H1 (cell line): ENCODE data around the gene SLC12A2. TPM values are rescaled to one million over a fixed set of nuclear protein-coding genes. Genes with fewer than 3 reads are reported as not detected.

Experiments
- CTCF ChIA-PET: fragments of 300-600 bp; sonication (Branson Sonifier 250); formaldehyde crosslinking; loops from one replicate; lab custom pipeline; 2021; ENCODE audit not compliant: partially characterized antibody; lab: Charles Lee
- POLR2A ChIA-PET: fragments of 300-600 bp; sonication (Branson Sonifier 250); formaldehyde crosslinking; loops from one replicate; lab custom pipeline; 2021; ENCODE audit warnings: inconsistent platforms; ENCODE audit not compliant: partially characterized antibody; lab: Charles Lee
- DNase-seq, 2 experiments: peaks; one replicate each; pipeline versions ENCODE4 v3.0.0 to v3.0.0-alpha.2; 2010 to 2022; ENCODE audit warnings: low spot score in 2 of 2, low read depth in 1 of 2, mixed read lengths in 1 of 2
- FAIRE-seq: peaks from 2 replicates; lab custom pipeline; 2011; peaks lifted over from hg19 to GRCh38; lab: Jason Lieb, UNC
- H2AFZ ChIP-seq: 2 replicates; pipeline ENCODE4 v1.8.1; 2012; ENCODE audit warnings: low read length, inconsistent platforms
- H2AK5ac ChIP-seq: 2 replicates; pipeline ENCODE4 v1.6.1; 2013; ENCODE audit warnings: low read depth, low read length
- H2BK120ac ChIP-seq: replicated peaks from 2 replicates; pipeline ENCODE3; 2013; ENCODE audit warnings: low read depth, low read length, inconsistent platforms
- H2BK12ac ChIP-seq: 2 replicates; pipeline ENCODE4 v1.6.1; 2013; ENCODE audit warnings: low read depth, low read length
- H2BK15ac ChIP-seq: 2 replicates; pipeline ENCODE4 v1.6.1; 2013; ENCODE audit warnings: low read length
- H2BK20ac ChIP-seq: 2 replicates; pipeline ENCODE4 v1.6.1; 2013; ENCODE audit warnings: low read length
- H2BK5ac ChIP-seq: 2 replicates; pipeline ENCODE4 v1.6.1; 2013; ENCODE audit warnings: low read depth, low read length
- H3K14ac ChIP-seq: 2 replicates; pipeline ENCODE4 v1.6.1; 2013; ENCODE audit warnings: inconsistent platforms; ENCODE audit not compliant: insufficient read length
- H3K18ac ChIP-seq: 2 replicates; pipeline ENCODE4 v1.6.1; 2013; ENCODE audit warnings: low read length; ENCODE audit errors: extremely low read depth
- H3K23ac ChIP-seq: 2 replicates; pipeline ENCODE4 v1.6.1; 2013; ENCODE audit warnings: inconsistent platforms; ENCODE audit not compliant: insufficient read length
- H3K23me2 ChIP-seq: 2 replicates; pipeline ENCODE4 v1.6.1; 2013; ENCODE audit warnings: low read depth, low read length
- H3K27ac ChIP-seq: 2 replicates; pipeline ENCODE4 v1.6.1; 2011; ENCODE audit warnings: low read depth, low read length, inconsistent platforms
- H3K27me3 ChIP-seq, 4 experiments: replicated peaks in 1 of 4; 1 replicate in 1 of 4; 2 replicates in 3 of 4; pipeline versions ENCODE4 v1.6.1 to v1.8.1; 2011 to 2013; ENCODE audit warnings: low read length in 3 of 4, mild to moderate bottlenecking in 3 of 4, inconsistent platforms in 2 of 4, mixed read lengths in 2 of 4, moderate library complexity in 1 of 4; ENCODE audit not compliant: control insufficient read depth in 3 of 4, insufficient read depth in 3 of 4; ENCODE audit errors: extremely low read depth in 1 of 4
- H3K36me3 ChIP-seq, 4 experiments: 2 replicates each; pipeline versions ENCODE4 v1.6.1 to v1.8.1; 2011 to 2013; ENCODE audit warnings: mild to moderate bottlenecking in 4 of 4, low read length in 3 of 4, moderate library complexity in 2 of 4, control low read depth in 1 of 4, inconsistent platforms in 1 of 4; ENCODE audit not compliant: insufficient read depth in 4 of 4, control insufficient read depth in 2 of 4
- H3K4ac ChIP-seq: replicated peaks from 2 replicates; pipeline ENCODE3; 2013; ENCODE audit warnings: low read length, low read depth, mixed read lengths, inconsistent platforms; ENCODE audit not compliant: insufficient read length
- H3K4me1 ChIP-seq, 4 experiments: replicated peaks in 1 of 4; 1 replicate in 1 of 4; 2 replicates in 3 of 4; pipeline versions ENCODE4 v1.6.1 to v1.8.1; 2011 to 2013; ENCODE audit warnings: low read length in 3 of 4, inconsistent platforms in 2 of 4, mixed read lengths in 1 of 4; ENCODE audit not compliant: insufficient read depth in 4 of 4, control insufficient read depth in 3 of 4
- H3K4me2 ChIP-seq, 2 experiments: 2 replicates each; pipeline versions ENCODE4 v1.6.1 to v1.8.1; 2011 to 2013; ENCODE audit warnings: low read depth in 2 of 2, low read length in 2 of 2, control low read depth in 1 of 2, inconsistent platforms in 1 of 2, mild to moderate bottlenecking in 1 of 2; ENCODE audit not compliant: insufficient read depth in 1 of 2
- H3K4me3 ChIP-seq, 4 experiments: fragments of 200-600, 300-600 bp in 1 of 4; sonication (generic), shearing (Covaris generic), sonication (Bioruptor Twin) in 1 of 4; 2 replicates each; pipeline versions ENCODE4 v1.5.1 to v1.8.1; 2011 to 2016; ENCODE audit warnings: low read length in 4 of 4, low read depth in 3 of 4, control low read depth in 2 of 4, inconsistent platforms in 2 of 4, mild to moderate bottlenecking in 2 of 4, mixed read lengths in 1 of 4, moderate library complexity in 1 of 4; ENCODE audit not compliant: insufficient read depth in 2 of 4; ENCODE audit errors: extremely low read depth in 1 of 4
- H3K56ac ChIP-seq: replicated peaks from 2 replicates; pipeline ENCODE3; 2013; ENCODE audit warnings: low read depth, mild to moderate bottlenecking, mixed read lengths, low read length, inconsistent platforms; ENCODE audit not compliant: insufficient read length
- H3K79me1 ChIP-seq: 2 replicates; pipeline ENCODE4 v1.6.1; 2013; ENCODE audit warnings: low read depth, low read length, control low read depth
- H3K79me2 ChIP-seq, 2 experiments: 2 replicates each; pipeline versions ENCODE4 v1.6.1 to v1.8.1; 2012 to 2013; ENCODE audit warnings: low read length in 2 of 2, mild to moderate bottlenecking in 2 of 2, inconsistent platforms in 1 of 2; ENCODE audit not compliant: insufficient read depth in 2 of 2, control insufficient read depth in 1 of 2
- H3K9ac ChIP-seq, 4 experiments: replicated peaks in 1 of 4; 1 replicate in 1 of 4; 2 replicates in 3 of 4; pipeline versions ENCODE4 v1.6.1 to v1.8.1; 2011 to 2013; ENCODE audit warnings: low read depth in 3 of 4, low read length in 3 of 4, control low read depth in 2 of 4, mild to moderate bottlenecking in 2 of 4, moderate library complexity in 2 of 4, inconsistent platforms in 1 of 4; ENCODE audit errors: extremely low read depth in 1 of 4
- H3K9me3 ChIP-seq, 2 experiments: 2 replicates each; pipeline versions ENCODE4 v1.6.1 to v1.8.1; 2012 to 2013; ENCODE audit warnings: mild to moderate bottlenecking in 2 of 2, moderate library complexity in 2 of 2, control low read depth in 1 of 2, inconsistent platforms in 1 of 2, low read depth in 1 of 2, low read length in 1 of 2, mixed read lengths in 1 of 2; ENCODE audit not compliant: insufficient read depth in 2 of 2
- H4K20me1 ChIP-seq, 2 experiments: replicated peaks in 1 of 2; 2 replicates each; pipeline versions ENCODE3 to v1.8.1; 2011 to 2013; ENCODE audit warnings: inconsistent platforms in 2 of 2, low read length in 2 of 2, mild to moderate bottlenecking in 1 of 2; ENCODE audit not compliant: insufficient read depth in 2 of 2, control insufficient read depth in 1 of 2
- H4K5ac ChIP-seq: 2 replicates; pipeline ENCODE4 v1.6.1; 2013; ENCODE audit warnings: low read length, low read depth, mixed read lengths, inconsistent platforms; ENCODE audit not compliant: insufficient read length
- H4K8ac ChIP-seq: 2 replicates; pipeline ENCODE4 v1.8.0; 2013; ENCODE audit warnings: mild to moderate bottlenecking, moderate library complexity, low read length, inconsistent platforms; ENCODE audit not compliant: insufficient read depth; ENCODE audit errors: extremely low read depth
- H4K91ac ChIP-seq: replicated peaks from 2 replicates; pipeline ENCODE3; 2013; ENCODE audit warnings: low read length, mixed read lengths, inconsistent platforms; ENCODE audit not compliant: insufficient read length
- BCL11A ChIP-seq, 2 experiments: IDR thresholded peaks; one replicate each; pipeline ENCODE4 v1.6.1; 2011; ENCODE audit warnings: low read depth in 2 of 2, low read length in 2 of 2, mild to moderate bottlenecking in 2 of 2
- GABPA ChIP-seq: IDR thresholded peaks from 2 replicates; pipeline ENCODE4 v1.6.1; 2011; ENCODE audit warnings: mild to moderate bottlenecking, low read length, moderate library complexity, borderline replicate concordance; ENCODE audit not compliant: insufficient read depth
- KDM4A ChIP-seq: IDR thresholded peaks from one replicate; pipeline ENCODE4 v1.7.1; 2012; ENCODE audit warnings: low read depth, mild to moderate bottlenecking, moderate library complexity, low read length, inconsistent platforms; ENCODE audit not compliant: severe bottlenecking
- KDM5A ChIP-seq: fragments of 200-600 bp; IDR thresholded peaks from 2 replicates; pipeline ENCODE4 v1.7.1; 2012; ENCODE audit warnings: mild to moderate bottlenecking, low read length, inconsistent platforms, mixed read lengths
- POLR2AphosphoS5 ChIP-seq: IDR thresholded peaks from 2 replicates; pipeline ENCODE4 v1.6.1; 2011; ENCODE audit warnings: low read depth, low read length
- USF2 ChIP-seq: IDR thresholded peaks from 2 replicates; pipeline ENCODE4 v1.6.1; 2011; ENCODE audit warnings: low read length, improper control_type of control experiment
- WGBS, 2 experiments: shearing (Covaris generic) in 1 of 2; methylation state at CpG; one replicate each; pipeline versions ENCODE4 v1.1.6 to v1.1.7; 2013 to 2015; ENCODE audit warnings: low lambda C conversion rate in 2 of 2, mixed read lengths in 2 of 2, inconsistent platforms in 1 of 2, low coverage in 1 of 2, missing lambda C conversion rate in 1 of 2; ENCODE audit not compliant: insufficient replicate concordance in 2 of 2, insufficient coverage in 1 of 2, insufficient read length in 1 of 2; ENCODE audit errors: extremely low coverage in 1 of 2, missing lambda C conversion rate in 1 of 2; 5-methylcytosine and 5-hydroxymethylcytosine counted together
- polyA plus RNA-seq, 7 experiments: library from polyadenylated mRNA; depleted of rRNA in 3 of 7; stranded (reverse) in 5 of 7; unstranded in 2 of 7; fragments of >200 nt in 5 of 7; fragments of 200-250 nt in 2 of 7; gene quantifications; 1 replicate in 5 of 7; 2 replicates in 1 of 7; 4 replicates in 1 of 7; pipeline versions ENCODE4 v1.2.1 to v1.2.3, GENCODE V29; 2011 to 2013; ENCODE audit warnings: missing spikeins in 2 of 7, mixed read lengths in 2 of 7
- total RNA-seq: library from RNA; stranded (reverse); fragmentation: NEBNext Ultra II Directional; extraction: Animal tissue kit (Norgen Biotek cat#: 25700); gene quantifications from 2 replicates; pipeline ENCODE4 v1.2.1, GENCODE V29; 2021

SLC12A2 gene
- total and polyA plus RNA-seq, 2 of the 8 experiments (the other 6 are each of a cell fraction or from before 2014, with no cell fraction given): 2.6 to 16.2 TPM

- 43% methylated on average over 1 of the region's 1 CpG; no CpG with 5 or more reads in 1 of the 2 experiments for WGBS, 2 experiments
Observed at GRCh38 chr5:128097224-128097623, 13.7 kb downstream of the SLC12A2 start.

More at GRCh38 chr5:128097224-128097623, 13.7 kb downstream of the SLC12A2 start:
- POLR2A ChIA-PET: no interaction called here
- Histone ChIP-seq H4K5ac (no peak overlapping the region), H3K27ac (no peak overlapping the region), H3K4me3 (no peak overlapping the region), H3K56ac (no peak overlapping the region), H3K23ac (no peak overlapping the region), H3K4me2 (no peak overlapping the region), H2AK5ac (no peak overlapping the region), H3K27me3 (no peaks in the 10 kb centered on the region), H2BK15ac (no peak overlapping the region), H3K23me2 (no peaks in the 10 kb centered on the region; the same call in 1 of the 2 replicates), H3K79me2 (no peaks in the 10 kb centered on the region; a peak in 1 of 4 replicates), H3K9me3 (peaks cover 3 to 7% of the 10 kb centered on the region in 2 experiments; a peak in 2 of 4 replicates), H3K4me1 (no peaks in the 10 kb centered on the region), H2BK5ac (no peak overlapping the region), H2BK120ac (no peak overlapping the region), H4K20me1 (no peaks in the 10 kb centered on the region), H3K14ac (no peak overlapping the region), H3K36me3 (no peaks in the 10 kb centered on the region), H3K18ac (no peak overlapping the region), H2BK20ac (no peak overlapping the region), H3K4ac (no peak overlapping the region), H3K9ac (no peak overlapping the region), H2AFZ (no peak overlapping the region), H4K91ac (no peak overlapping the region), H4K8ac (no peak overlapping the region), H2BK12ac (no peak overlapping the region), H3K79me1 (no peaks in the 10 kb centered on the region)
- FAIRE-seq: no peak
- DNase-seq: no peak
- TF ChIP-seq GABPA (no peak), USF2 (no peak), POLR2AphosphoS5 (no peak), KDM4A (no peak), KDM5A (no peak), BCL11A (IDR thresholded peaks at IDR 0.05; ENCODE audit: low read depth in 2 of 2, low read length in 2 of 2) (no peak)
- CTCF ChIA-PET: no interaction called here
